Hepatocyte (in vitro differentiated cells): ENCODE results near the gene KIF25. TPM values are rescaled to one million over a fixed set of nuclear protein-coding genes. Genes with fewer than 3 reads are reported as not detected.

Source experiments
- DNase-seq: peaks from one replicate; pipeline ENCODE4 v3.0.0-alpha.2; 2016; ENCODE audit warnings: low spot score
- H2AFZ ChIP-seq: fragments of 200-600 bp; sonication (generic); 2 replicates; pipeline ENCODE4 v1.6.0; 2016; ENCODE audit warnings: antibody characterized with exemption, mild to moderate bottlenecking
- H3K27ac ChIP-seq: fragments of 200-600 bp; sonication (generic); 2 replicates; pipeline ENCODE4 v1.5.1; 2016; ENCODE audit warnings: mild to moderate bottlenecking
- H3K27me3 ChIP-seq: fragments of 200-600 bp; sonication (generic); 2 replicates; pipeline ENCODE4 v1.6.1; 2016
- H3K36me3 ChIP-seq: fragments of 200-600 bp; sonication (generic); replicated peaks from 2 replicates; pipeline ENCODE4 v1.5.1; 2016; ENCODE audit warnings: low read depth; ENCODE audit not compliant: insufficient read depth
- H3K4me1 ChIP-seq: fragments of 200-600 bp; sonication (generic); 2 replicates; pipeline ENCODE4 v1.5.1; 2016; ENCODE audit warnings: mild to moderate bottlenecking, moderate library complexity; ENCODE audit not compliant: insufficient read depth
- H3K4me2 ChIP-seq: fragments of 200-600 bp; sonication (generic); 2 replicates; pipeline ENCODE4 v1.6.0; 2016
- H3K4me3 ChIP-seq: fragments of 200-600 bp; sonication (generic); 2 replicates; pipeline ENCODE4 v1.5.1; 2016; ENCODE audit warnings: mild to moderate bottlenecking
- H3K79me2 ChIP-seq: fragments of 200-600 bp; sonication (generic); 2 replicates; pipeline ENCODE4 v1.6.0; 2017; ENCODE audit warnings: mild to moderate bottlenecking
- H3K9me2 ChIP-seq: fragments of 200-600 bp; sonication (generic); replicated peaks from 2 replicates; pipeline ENCODE4 v1.6.0; 2017; ENCODE audit warnings: mild to moderate bottlenecking; ENCODE audit not compliant: insufficient read depth
- H3K9me3 ChIP-seq: fragments of 200-600 bp; sonication (generic); 2 replicates; pipeline ENCODE4 v1.5.1; 2016; ENCODE audit warnings: low read depth, mild to moderate bottlenecking
- H4K20me1 ChIP-seq: fragments of 200-600 bp; sonication (generic); 2 replicates; pipeline ENCODE4 v1.6.0; 2016; ENCODE audit warnings: mild to moderate bottlenecking; ENCODE audit not compliant: insufficient read depth, poor library complexity, severe bottlenecking
- EZH2 ChIP-seq: fragments of 200-600 bp; sonication (generic); IDR thresholded peaks from 2 replicates; pipeline ENCODE4 v1.6.1; 2016; ENCODE audit warnings: antibody characterized with exemption, mild to moderate bottlenecking, borderline replicate concordance
- EZH2phosphoT487 ChIP-seq: fragments of 200-600 bp; sonication (generic); IDR thresholded peaks from one replicate; pipeline ENCODE4 v1.6.1; 2018; ENCODE audit warnings: antibody characterized with exemption, mild to moderate bottlenecking, low read depth, moderate library complexity; ENCODE audit not compliant: unreplicated experiment, severe bottlenecking
- WGBS: methylation state at CpG from one replicate; pipeline ENCODE4 v1.1.6; 2016; ENCODE audit warnings: low lambda C conversion rate; ENCODE audit errors: missing lambda C conversion rate; 5-methylcytosine and 5-hydroxymethylcytosine counted together
- polyA plus RNA-seq: library from polyadenylated mRNA; unstranded; fragments of >200 nt; fragmentation: Nextera tagmentation; extraction: Ambion mirVana; gene quantifications from 2 replicates; pipeline ENCODE4 v1.2.1, GENCODE V29; 2016
- total RNA-seq: library from RNA; depleted of rRNA; stranded (reverse); fragments of >200 nt; gene quantifications from 2 replicates; pipeline ENCODE4 v1.2.3, GENCODE V29; 2014
- TF ChIP-seq, protein P1 (sequence below): fragments of 200-600 bp; sonication (generic); IDR thresholded peaks from 2 replicates; pipeline ENCODE4 v1.5.1; 2016; ENCODE audit warnings: antibody characterized with exemption, mild to moderate bottlenecking; ENCODE audit not compliant: poor library complexity

KIF25 gene
- total and polyA plus RNA-seq, 2 experiments from 2014 or later = 0.40 TPM; not detected in 1

DNA sequence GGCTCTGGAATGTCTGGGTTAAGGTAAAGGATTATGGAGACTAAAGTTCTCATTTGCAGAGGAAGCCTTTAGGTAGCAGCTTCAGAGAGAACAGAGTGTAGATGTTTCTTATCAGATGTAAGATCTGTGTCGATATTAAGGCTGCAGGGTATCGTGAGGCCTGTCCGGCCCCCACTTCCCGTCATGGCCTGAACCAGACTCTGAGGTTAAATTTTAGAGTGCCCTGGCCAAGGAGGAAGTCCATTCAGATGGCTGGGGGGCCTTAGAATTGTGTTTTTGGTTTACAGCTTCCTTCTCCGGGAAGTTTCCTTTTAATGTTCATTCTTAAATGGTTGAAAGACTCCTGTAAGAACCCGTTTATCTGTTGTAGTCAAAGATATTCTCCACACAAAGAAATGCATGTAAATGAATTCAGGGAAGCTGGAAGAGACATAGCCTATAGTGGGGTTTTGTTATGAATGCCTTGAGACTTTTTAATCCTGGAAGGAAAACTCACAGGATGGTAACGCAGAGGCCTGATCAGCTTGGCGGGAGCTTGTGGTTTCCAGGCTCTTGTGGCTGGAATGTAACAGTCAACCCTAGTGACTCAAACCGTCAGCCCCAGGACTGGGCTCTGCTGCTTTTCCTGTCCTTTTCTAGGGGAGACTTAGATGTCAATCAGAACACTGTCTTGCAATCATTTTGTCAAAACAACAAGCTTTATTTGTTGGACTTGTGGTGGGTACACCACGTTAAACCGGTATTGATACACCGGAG, 34.7 kb downstream of the KIF25 start:
- 45% methylated on average over 12 of the region's 12 CpGs for WGBS
- H3K4me3 ChIP-seq = no peak overlapping the region
- H3K4me2 ChIP-seq = no peak overlapping the region
- H3K9me2 ChIP-seq = no peaks in the 10 kb centered on the region
- H3K36me3 ChIP-seq = no peaks in the 10 kb centered on the region
- no peak overlapping the region for H2AFZ ChIP-seq
- no peaks in the 10 kb centered on the region for H3K27me3 ChIP-seq
- TF ChIP-seq EZH2 = no peak
- no peak for TF ChIP-seq EZH2phosphoT487
- TF ChIP-seq, protein P1, sequence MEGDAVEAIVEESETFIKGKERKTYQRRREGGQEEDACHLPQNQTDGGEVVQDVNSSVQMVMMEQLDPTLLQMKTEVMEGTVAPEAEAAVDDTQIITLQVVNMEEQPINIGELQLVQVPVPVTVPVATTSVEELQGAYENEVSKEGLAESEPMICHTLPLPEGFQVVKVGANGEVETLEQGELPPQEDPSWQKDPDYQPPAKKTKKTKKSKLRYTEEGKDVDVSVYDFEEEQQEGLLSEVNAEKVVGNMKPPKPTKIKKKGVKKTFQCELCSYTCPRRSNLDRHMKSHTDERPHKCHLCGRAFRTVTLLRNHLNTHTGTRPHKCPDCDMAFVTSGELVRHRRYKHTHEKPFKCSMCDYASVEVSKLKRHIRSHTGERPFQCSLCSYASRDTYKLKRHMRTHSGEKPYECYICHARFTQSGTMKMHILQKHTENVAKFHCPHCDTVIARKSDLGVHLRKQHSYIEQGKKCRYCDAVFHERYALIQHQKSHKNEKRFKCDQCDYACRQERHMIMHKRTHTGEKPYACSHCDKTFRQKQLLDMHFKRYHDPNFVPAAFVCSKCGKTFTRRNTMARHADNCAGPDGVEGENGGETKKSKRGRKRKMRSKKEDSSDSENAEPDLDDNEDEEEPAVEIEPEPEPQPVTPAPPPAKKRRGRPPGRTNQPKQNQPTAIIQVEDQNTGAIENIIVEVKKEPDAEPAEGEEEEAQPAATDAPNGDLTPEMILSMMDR = no peak
- peaks cover 21% of the 10 kb centered on the region for H3K4me1 ChIP-seq
- no peaks in the 10 kb centered on the region for H4K20me1 ChIP-seq
- no peaks in the 10 kb centered on the region for H3K79me2 ChIP-seq
- no peaks in the 10 kb centered on the region for H3K9me3 ChIP-seq
- H3K27ac ChIP-seq = peak overlapping the region; percentile 85
- peak; percentile 61 for DNase-seq

GRCh38 chr6:168033791-168034190, 36.3 kb downstream of the KIF25 start:
- Histone ChIP-seq H3K36me3 (no peaks in the 10 kb centered on the region), H3K4me1 (peaks cover 21% of the 10 kb centered on the region), H4K20me1 (no peaks in the 10 kb centered on the region), H3K9me3 (no peaks in the 10 kb centered on the region), H3K9me2 (no peaks in the 10 kb centered on the region), H2AFZ (no peak overlapping the region), H3K4me2 (no peak overlapping the region), H3K4me3 (no peak overlapping the region), H3K27me3 (no peaks in the 10 kb centered on the region), H3K79me2 (no peaks in the 10 kb centered on the region), H3K27ac (no peak overlapping the region)
- TF ChIP-seq, protein P1 = no peak
- no peak for TF ChIP-seq EZH2phosphoT487
- no peak for TF ChIP-seq EZH2
- WGBS = 95% methylated on average over 12 of the region's 12 CpGs
- no peak for DNase-seq

- TF ChIP-seq, protein P1 = no peak
- TF ChIP-seq EZH2 (no peak), EZH2phosphoT487 (no peak)
- Histone ChIP-seq H3K9me3 (peaks cover 5% of the 10 kb centered on the region), H3K79me2 (no peaks in the 10 kb centered on the region), H3K4me3 (no peak overlapping the region), H3K4me2 (no peak overlapping the region), H3K9me2 (no peaks in the 10 kb centered on the region), H3K27ac (peak overlapping the region; percentile 75), H2AFZ (peak overlapping the region; percentile 58), H3K36me3 (no peaks in the 10 kb centered on the region), H4K20me1 (no peaks in the 10 kb centered on the region), H3K4me1 (peaks cover 21% of the 10 kb centered on the region), H3K27me3 (no peaks in the 10 kb centered on the region)
- DNase-seq = no peak
- 94% methylated on average over 18 of the region's 18 CpGs for WGBS
These were observed 37.1 kb downstream of the KIF25 start for GRCh38 chr6:168034537-168034936.
